Upper lobe of left lung (tissue), 4 donors: ENCODE measurements around the gene OGDH.

Experiments used
- EP300 ChIP-seq, 4 donors: sonication (generic); formaldehyde crosslinking; IDR thresholded peaks; one replicate each; pipeline ENCODE4 v1.5.1; 2017; ENCODE audit warnings: antibody characterized with exemption in 4 of 4, control low read depth in 2 of 4
- POLR2A ChIP-seq, 4 donors: fragments of 450-650 bp; IDR thresholded peaks; one replicate each; pipeline ENCODE4 v1.5.1; 2016 to 2017; ENCODE audit warnings: antibody characterized with exemption in 4 of 4, mild to moderate bottlenecking in 2 of 4
- TF ChIP-seq, protein P1 (sequence below), 6 experiments: fragments of 450-650 bp in 4 of 6; fragments of 200-600 bp in 2 of 6; sonication (generic) in 2 of 6; IDR thresholded peaks; one replicate each; pipeline ENCODE4 v1.5.1; 2016 to 2019; ENCODE audit warnings: antibody characterized with exemption in 6 of 6

DNA sequence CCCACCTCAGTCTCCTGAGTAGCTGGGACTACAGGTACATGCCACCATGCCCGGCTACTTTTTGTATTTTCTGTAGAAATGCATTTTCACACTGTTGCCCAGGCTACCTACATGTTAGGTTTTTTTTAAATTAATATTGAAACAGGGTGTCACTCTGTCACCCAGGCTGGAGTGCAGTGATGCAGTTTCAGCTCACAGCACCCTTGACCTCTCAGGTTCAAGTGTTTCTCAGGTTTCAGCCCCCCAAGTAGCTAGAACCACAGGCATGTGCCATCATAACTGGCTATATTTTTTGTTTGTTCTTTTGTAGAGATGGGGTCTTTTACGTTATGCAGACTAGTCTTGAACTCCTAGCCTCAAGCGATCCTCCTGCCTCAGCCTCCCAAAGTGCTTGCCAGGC lies 109.8 kb downstream of the OGDH start:
- TF ChIP-seq EP300 (IDR thresholded peaks at IDR 0.05) (no peak), POLR2A (IDR thresholded peaks at IDR 0.05) (no peak)
- TF ChIP-seq, protein P1, sequence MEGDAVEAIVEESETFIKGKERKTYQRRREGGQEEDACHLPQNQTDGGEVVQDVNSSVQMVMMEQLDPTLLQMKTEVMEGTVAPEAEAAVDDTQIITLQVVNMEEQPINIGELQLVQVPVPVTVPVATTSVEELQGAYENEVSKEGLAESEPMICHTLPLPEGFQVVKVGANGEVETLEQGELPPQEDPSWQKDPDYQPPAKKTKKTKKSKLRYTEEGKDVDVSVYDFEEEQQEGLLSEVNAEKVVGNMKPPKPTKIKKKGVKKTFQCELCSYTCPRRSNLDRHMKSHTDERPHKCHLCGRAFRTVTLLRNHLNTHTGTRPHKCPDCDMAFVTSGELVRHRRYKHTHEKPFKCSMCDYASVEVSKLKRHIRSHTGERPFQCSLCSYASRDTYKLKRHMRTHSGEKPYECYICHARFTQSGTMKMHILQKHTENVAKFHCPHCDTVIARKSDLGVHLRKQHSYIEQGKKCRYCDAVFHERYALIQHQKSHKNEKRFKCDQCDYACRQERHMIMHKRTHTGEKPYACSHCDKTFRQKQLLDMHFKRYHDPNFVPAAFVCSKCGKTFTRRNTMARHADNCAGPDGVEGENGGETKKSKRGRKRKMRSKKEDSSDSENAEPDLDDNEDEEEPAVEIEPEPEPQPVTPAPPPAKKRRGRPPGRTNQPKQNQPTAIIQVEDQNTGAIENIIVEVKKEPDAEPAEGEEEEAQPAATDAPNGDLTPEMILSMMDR (IDR thresholded peaks at IDR 0.05), result no peak
